Calu3 (cell line): ENCODE results near the gene MYH6. TPM values are rescaled to one million over a fixed set of nuclear protein-coding genes. Genes with fewer than 3 reads are reported as not detected.
A peak's percentile ranks its signal among the peaks of the same experiment; 100 is the strongest.

Experiments
- BruUV-seq: library from RNA; stranded (reverse); fragments of 400-500 nt; replicated peaks from 2 replicates; lab custom pipeline; 2021; lab: Mats Ljungman, UMichigan
- CTCF ChIA-PET: fragments of 300-600 bp; sonication (Branson Sonifier 250); formaldehyde crosslinking; loops from one replicate; lab custom pipeline; 2022; ENCODE audit warnings: antibody characterized with exemption; lab: Charles Lee
- DNase-seq: peaks from one replicate; pipeline ENCODE4 v3.0.0; 2022
- H3K27ac Mint-ChIP-seq: one replicate; pipeline ENCODE4 v1.8.0; 2022; ENCODE audit warnings: mixed read lengths; ENCODE audit not compliant: unreplicated experiment
- H3K27me3 Mint-ChIP-seq: one replicate; pipeline ENCODE4 v1.8.0; 2022; ENCODE audit warnings: mixed read lengths; ENCODE audit not compliant: unreplicated experiment
- H3K36me3 Mint-ChIP-seq: one replicate; pipeline ENCODE4 v1.8.0; 2022; ENCODE audit warnings: mild to moderate bottlenecking, moderate library complexity, mixed read lengths; ENCODE audit not compliant: insufficient read depth, unreplicated experiment
- H3K4me1 Mint-ChIP-seq: one replicate; pipeline ENCODE4 v1.8.0; 2022; ENCODE audit warnings: mild to moderate bottlenecking, low read depth, mixed read lengths; ENCODE audit not compliant: unreplicated experiment
- H3K4me3 Mint-ChIP-seq: one replicate; pipeline ENCODE4 v1.8.0; 2022; ENCODE audit warnings: mild to moderate bottlenecking, low read depth, moderate library complexity, mixed read lengths; ENCODE audit not compliant: unreplicated experiment
- H3K9me3 Mint-ChIP-seq: one replicate; pipeline ENCODE4 v1.8.0; 2022; ENCODE audit warnings: low read depth, mixed read lengths; ENCODE audit not compliant: unreplicated experiment
- intact Hi-C: fragments of 100-400 bp; cut with micrococcal nuclease; formaldehyde crosslinking; loops from one replicate; pipeline ENCODE4 v1.10.0; 2022; ENCODE audit not compliant: unreplicated experiment
- total RNA-seq: library from RNA; stranded (reverse); gene quantifications from 2 replicates; pipeline ENCODE4 v1.2.3, GENCODE V29; 2022
- TF ChIP-seq, protein P1 (sequence below): fragments of 200-600 bp; IDR thresholded peaks from one replicate; pipeline ENCODE4 v1.8.0; 2022; ENCODE audit warnings: antibody characterized with exemption; ENCODE audit not compliant: unreplicated experiment

The MYH6 gene
- total RNA-seq, 1 experiment from 2014 or later: not detected

DNA sequence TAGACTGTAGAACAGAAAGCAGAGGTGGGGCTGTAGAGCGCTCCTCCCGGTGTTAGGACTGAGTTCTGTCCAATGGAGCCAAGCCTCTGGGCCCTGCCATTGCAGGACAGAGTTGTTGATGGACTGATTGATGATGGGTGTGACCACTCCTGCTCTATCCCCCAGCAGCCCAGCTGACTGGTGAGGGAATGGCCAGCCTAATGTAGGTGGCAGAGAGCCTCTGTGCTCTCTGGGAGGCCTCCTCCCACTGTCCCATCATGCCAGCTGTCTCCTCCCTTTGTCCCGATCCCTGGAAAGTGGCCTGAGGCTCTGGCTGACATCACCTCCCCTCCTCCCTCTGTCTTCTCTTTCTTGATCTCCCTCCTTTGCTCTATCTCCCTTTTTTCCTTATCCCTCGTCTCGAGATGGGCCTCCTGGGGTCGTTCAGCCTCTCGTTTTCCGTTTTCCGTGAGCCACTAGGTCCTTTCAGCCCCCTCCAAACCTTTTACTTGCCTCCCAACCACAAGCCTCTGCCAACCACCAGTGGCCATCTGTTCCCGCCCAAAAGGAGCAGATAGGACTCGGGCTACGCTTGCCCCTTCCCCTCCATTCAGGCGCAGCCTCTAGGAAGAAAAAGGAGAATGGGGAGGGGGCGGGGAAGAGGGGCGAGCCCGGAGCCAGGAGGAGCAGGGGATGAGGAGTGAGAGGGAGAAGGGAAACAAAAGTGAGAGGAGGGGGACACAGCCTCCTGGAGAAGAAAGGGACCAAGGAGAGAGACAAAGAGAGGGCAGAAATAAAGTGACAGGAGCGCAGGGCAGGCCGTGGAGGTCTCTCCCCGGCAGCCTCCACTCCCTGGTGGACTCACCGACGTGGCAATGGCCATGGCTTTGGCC lies 43.7 kb downstream of the MYH6 start:
- Mint-ChIP-seq H3K4me1 (no peaks in the 10 kb centered on the region), H3K4me3 (peak overlapping the region; percentile 40), H3K27me3 (peaks cover 96% of the 10 kb centered on the region), H3K36me3 (no peaks in the 10 kb centered on the region), H3K27ac (no peak overlapping the region), H3K9me3 (no peaks in the 10 kb centered on the region)
- intact Hi-C loops: no loop called here
- TF ChIP-seq, protein P1, sequence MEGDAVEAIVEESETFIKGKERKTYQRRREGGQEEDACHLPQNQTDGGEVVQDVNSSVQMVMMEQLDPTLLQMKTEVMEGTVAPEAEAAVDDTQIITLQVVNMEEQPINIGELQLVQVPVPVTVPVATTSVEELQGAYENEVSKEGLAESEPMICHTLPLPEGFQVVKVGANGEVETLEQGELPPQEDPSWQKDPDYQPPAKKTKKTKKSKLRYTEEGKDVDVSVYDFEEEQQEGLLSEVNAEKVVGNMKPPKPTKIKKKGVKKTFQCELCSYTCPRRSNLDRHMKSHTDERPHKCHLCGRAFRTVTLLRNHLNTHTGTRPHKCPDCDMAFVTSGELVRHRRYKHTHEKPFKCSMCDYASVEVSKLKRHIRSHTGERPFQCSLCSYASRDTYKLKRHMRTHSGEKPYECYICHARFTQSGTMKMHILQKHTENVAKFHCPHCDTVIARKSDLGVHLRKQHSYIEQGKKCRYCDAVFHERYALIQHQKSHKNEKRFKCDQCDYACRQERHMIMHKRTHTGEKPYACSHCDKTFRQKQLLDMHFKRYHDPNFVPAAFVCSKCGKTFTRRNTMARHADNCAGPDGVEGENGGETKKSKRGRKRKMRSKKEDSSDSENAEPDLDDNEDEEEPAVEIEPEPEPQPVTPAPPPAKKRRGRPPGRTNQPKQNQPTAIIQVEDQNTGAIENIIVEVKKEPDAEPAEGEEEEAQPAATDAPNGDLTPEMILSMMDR: no peak
- no peak for DNase-seq
- CTCF ChIA-PET: interaction anchor here (0.6 to 0.7 kb wide), 2 partner anchors 11 to 186 kb away, joined by 3 read pairs; no protein-coding TSS in a partner anchor
- BruUV-seq: no TSS peak

DNA sequence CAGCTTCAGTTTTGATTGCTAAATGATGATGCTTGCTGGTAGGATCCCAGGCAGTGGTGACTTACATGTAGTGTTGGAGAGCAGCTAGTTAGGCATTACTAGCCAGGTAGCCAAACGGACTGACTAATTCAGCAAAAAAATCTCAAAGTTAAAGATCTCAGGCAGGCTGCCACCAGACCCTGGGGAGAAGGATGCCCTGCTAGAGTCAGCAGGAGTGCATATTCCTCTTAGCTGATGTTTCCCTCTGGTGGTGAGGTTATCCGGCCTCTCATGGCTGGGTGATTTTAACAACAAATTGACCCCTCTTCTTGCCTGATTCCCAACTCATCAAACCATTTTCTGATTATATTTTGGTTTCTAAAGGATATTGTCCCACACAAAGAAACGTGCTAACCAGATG lies 45.9 kb downstream of the MYH6 start:
- H3K27ac Mint-ChIP-seq: no peak overlapping the region
- no peak for DNase-seq
- CTCF ChIA-PET: no interaction called here
- no peaks in the 10 kb centered on the region for H3K4me1 Mint-ChIP-seq
- no peaks in the 10 kb centered on the region for H3K9me3 Mint-ChIP-seq
- H3K27me3 Mint-ChIP-seq: peaks cover 87% of the 10 kb centered on the region
- intact Hi-C loops: no loop called here
- H3K4me3 Mint-ChIP-seq: no peak overlapping the region
- no peaks in the 10 kb centered on the region for H3K36me3 Mint-ChIP-seq
- no TSS peak for BruUV-seq
- TF ChIP-seq, protein P1: no peak

DNA sequence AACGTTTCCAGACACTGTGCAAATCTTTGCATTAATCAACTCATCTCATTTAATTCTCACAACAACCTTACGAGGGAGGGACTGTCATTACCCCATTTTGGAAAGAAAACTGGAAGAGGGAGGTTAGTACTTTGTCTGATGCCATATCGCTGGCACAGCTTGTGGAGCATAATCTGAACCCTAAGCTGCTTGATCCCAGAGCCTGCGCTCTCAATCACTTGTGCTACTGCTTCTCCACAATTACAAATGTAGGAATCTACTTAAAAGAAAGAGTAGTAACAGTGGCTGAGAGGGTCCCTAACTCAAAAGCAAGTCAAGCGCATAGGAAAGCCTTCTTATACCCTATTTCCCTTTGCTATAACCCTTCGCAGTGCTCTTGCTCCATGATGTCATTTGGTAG lies 46.3 kb downstream of the MYH6 start:
- H3K4me3 Mint-ChIP-seq: no peak overlapping the region
- H3K4me1 Mint-ChIP-seq: no peaks in the 10 kb centered on the region
- DNase-seq: no peak
- TF ChIP-seq, protein P1: no peak
- H3K36me3 Mint-ChIP-seq: no peaks in the 10 kb centered on the region
- no peaks in the 10 kb centered on the region for H3K9me3 Mint-ChIP-seq
- no TSS peak for BruUV-seq
- intact Hi-C loops: no loop called here
- no peak overlapping the region for H3K27ac Mint-ChIP-seq
- CTCF ChIA-PET: no interaction called here
- peaks cover 83% of the 10 kb centered on the region for H3K27me3 Mint-ChIP-seq

DNA sequence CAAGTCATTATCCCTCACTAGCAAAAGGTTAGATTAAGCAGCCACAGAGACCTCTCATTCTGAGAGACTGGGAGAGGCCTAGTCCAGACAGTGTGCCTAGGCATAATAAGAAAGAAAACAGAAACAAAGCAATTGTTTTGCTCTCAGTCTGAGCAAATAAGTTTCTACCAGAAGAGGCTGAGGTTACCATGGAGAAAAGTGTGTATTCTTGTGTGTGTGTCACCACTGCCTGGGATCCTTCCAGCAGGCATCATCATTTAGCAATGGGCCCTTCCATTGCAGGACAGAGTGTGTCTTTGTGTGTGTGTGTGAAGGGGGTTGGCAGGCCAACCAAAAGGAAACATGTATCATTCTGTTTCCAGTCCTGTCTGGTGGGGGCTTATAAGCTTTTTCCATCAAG lies 46.8 kb downstream of the MYH6 start:
- Mint-ChIP-seq H3K27me3 (peaks cover 83% of the 10 kb centered on the region), H3K27ac (no peak overlapping the region), H3K36me3 (no peaks in the 10 kb centered on the region), H3K4me1 (no peaks in the 10 kb centered on the region), H3K4me3 (no peak overlapping the region), H3K9me3 (no peaks in the 10 kb centered on the region)
- TF ChIP-seq, protein P1: no peak
- DNase-seq: no peak
- CTCF ChIA-PET: interaction anchor here (0.5 to 1.0 kb wide), 2 partner anchors 19 to 345 kb away, joined by 3 to 4 read pairs; no protein-coding TSS in a partner anchor
- intact Hi-C loops: no loop called here
- no TSS peak for BruUV-seq
